ENCODE measurements around the gene PALLD. TPM values are rescaled to one million over a fixed set of nuclear protein-coding genes. Genes with fewer than 3 reads are reported as not detected.

Gene PALLD
- total RNA-seq, 2 experiments from 2014 or later: 0.49 to 0.78 TPM

DNA sequence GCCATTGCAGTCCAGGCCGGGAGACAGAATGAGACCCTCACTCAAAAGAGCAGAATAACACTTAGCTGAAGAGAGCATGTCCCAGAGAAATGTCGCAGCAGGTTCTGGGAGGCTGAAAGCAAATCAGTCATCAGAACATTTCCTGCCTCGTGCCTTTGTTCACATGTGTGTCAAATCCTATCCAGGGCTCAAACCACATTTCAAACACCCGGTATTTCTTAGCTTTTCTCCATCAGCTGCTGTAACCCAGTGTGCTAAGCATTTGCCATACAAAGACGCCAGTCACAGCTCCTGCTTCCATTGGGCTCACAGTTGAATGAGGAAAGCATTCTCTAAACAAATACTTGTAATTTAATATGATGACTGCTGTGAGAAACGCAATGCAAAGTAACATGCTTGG, 6.0 kb downstream of the PALLD start:
- intact Hi-C loops (cut with DNase I, micrococcal nuclease): no loop called here
- H3K27me3 Mint-ChIP-seq: peaks cover 8% of the 10 kb centered on the region
- POLR2A ChIA-PET: interaction anchor here (0.7 kb wide), 1 partner anchor 19 kb away, joined by 3 read pairs; no protein-coding TSS in a partner anchor
- no peak for DNase-seq
- Histone ChIP-seq H3K4me1 (ENCODE audit: insufficient read depth, low read length) (peaks cover 4% of the 10 kb centered on the region), H3K9me3 (ENCODE audit: control insufficient read depth in 1 of 2, insufficient read depth in 1 of 2, low read length in 2 of 2) (no peaks in the 10 kb centered on the region), H3K4me3 (ENCODE audit: low read length) (no peak overlapping the region), H3K36me3 (ENCODE audit: insufficient read depth, low read length) (no peaks in the 10 kb centered on the region), H3K27me3 (ENCODE audit: control insufficient read depth in 1 of 2, insufficient read depth in 2 of 2, low read length in 2 of 2) (no peaks in the 10 kb centered on the region), H3K27ac (ENCODE audit: low read depth in 1 of 2, low read length in 2 of 2) (no peak overlapping the region)
- no peak overlapping the region for H3K4me3 Mint-ChIP-seq
- no peak for ATAC-seq (ENCODE audit: poor library complexity)
- no peaks in the 10 kb centered on the region for H3K36me3 Mint-ChIP-seq (ENCODE audit: low read depth)
- H3K9me3 Mint-ChIP-seq: no peaks in the 10 kb centered on the region
- CTCF ChIA-PET: interaction anchor here (1.3 kb wide), 1 partner anchor 11 kb away, joined by 3 read pairs; no protein-coding TSS in a partner anchor
- peaks cover 7% of the 10 kb centered on the region for H3K4me1 Mint-ChIP-seq (ENCODE audit: low read depth)
- no peak for TF ChIP-seq CTCF (IDR thresholded peaks at IDR 0.05)
- no peak overlapping the region for H3K27ac Mint-ChIP-seq

DNA sequence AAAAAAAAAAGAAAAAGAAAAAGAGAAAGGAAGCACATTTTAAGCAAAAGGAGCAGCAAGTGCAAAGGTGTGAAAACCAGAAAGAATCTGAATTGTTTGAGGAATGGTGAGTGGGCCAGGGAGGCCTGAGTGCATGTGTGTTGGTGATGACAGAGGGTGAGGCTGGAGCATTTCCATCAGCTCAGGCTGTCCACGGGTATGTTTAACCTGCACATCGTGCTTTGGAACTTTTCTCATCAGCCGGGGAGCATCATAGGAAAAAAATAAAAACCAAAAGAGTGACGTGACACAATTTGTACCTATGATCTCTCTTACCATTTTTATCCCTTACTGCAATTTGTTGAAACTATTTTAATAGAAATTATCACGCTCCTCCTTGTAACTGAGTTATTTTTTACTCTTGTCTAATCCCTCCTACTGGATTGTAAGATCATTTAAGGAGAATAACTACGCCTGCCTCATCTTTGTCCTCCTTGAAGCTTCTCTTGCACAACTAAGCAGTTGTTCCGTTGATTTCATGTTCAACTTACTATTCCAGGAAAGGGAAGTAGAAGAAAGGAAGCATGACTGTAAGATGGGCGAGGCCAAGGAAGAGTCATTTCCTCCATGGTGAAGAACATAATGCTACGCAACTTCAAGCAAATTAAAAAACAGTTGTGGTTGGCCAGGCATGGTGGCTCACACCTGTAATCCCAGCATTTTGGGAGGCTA, 7.0 kb downstream of the PALLD start:
- Mint-ChIP-seq H3K27ac (no peak overlapping the region), H3K9me3 (no peaks in the 10 kb centered on the region), H3K27me3 (peaks cover under 1% of the 10 kb centered on the region), H3K4me3 (no peak overlapping the region), H3K4me1 (ENCODE audit: low read depth) (peaks cover 7% of the 10 kb centered on the region), H3K36me3 (ENCODE audit: low read depth) (no peaks in the 10 kb centered on the region)
- Histone ChIP-seq H3K4me1 (ENCODE audit: insufficient read depth, low read length) (peaks cover 4% of the 10 kb centered on the region), H3K27me3 (ENCODE audit: control insufficient read depth in 1 of 2, insufficient read depth in 2 of 2, low read length in 2 of 2) (no peaks in the 10 kb centered on the region), H3K4me3 (ENCODE audit: low read length) (no peak overlapping the region), H3K36me3 (ENCODE audit: insufficient read depth, low read length) (no peaks in the 10 kb centered on the region), H3K9me3 (ENCODE audit: control insufficient read depth in 1 of 2, insufficient read depth in 1 of 2, low read length in 2 of 2) (no peaks in the 10 kb centered on the region), H3K27ac (ENCODE audit: low read depth in 1 of 2, low read length in 2 of 2) (no peak overlapping the region)
- intact Hi-C loops (cut with DNase I, micrococcal nuclease): no loop called here
- ChIA-PET POLR2A (no interaction called here), CTCF (no interaction called here)
- no peak for TF ChIP-seq CTCF (IDR thresholded peaks at IDR 0.05)
- no peak for ATAC-seq (ENCODE audit: poor library complexity)
- DNase-seq: peak in 3 of 14 experiments; percentile 8 to 65 (median 51)

- ATAC-seq (ENCODE audit: poor library complexity) (no peak), DNase-seq (no peak)
- ChIA-PET POLR2A (no interaction called here), CTCF (no interaction called here)
- Mint-ChIP-seq H3K27ac (no peak overlapping the region), H3K36me3 (ENCODE audit: low read depth) (no peaks in the 10 kb centered on the region), H3K4me1 (ENCODE audit: low read depth) (peaks cover 10% of the 10 kb centered on the region), H3K27me3 (no peaks in the 10 kb centered on the region), H3K4me3 (no peak overlapping the region), H3K9me3 (no peaks in the 10 kb centered on the region)
- H3K9me3 ChIP-seq (ENCODE audit: control insufficient read depth in 1 of 2, insufficient read depth in 1 of 2, low read length in 2 of 2): no peaks in the 10 kb centered on the region
- H3K4me3 ChIP-seq (ENCODE audit: low read length): no peak overlapping the region
- peaks cover 4% of the 10 kb centered on the region for H3K4me1 ChIP-seq (ENCODE audit: insufficient read depth, low read length)
- no peak overlapping the region for H3K27ac ChIP-seq (ENCODE audit: low read depth in 1 of 2, low read length in 2 of 2)
- intact Hi-C loops (cut with DNase I, micrococcal nuclease): no loop called here
- H3K27me3 ChIP-seq (ENCODE audit: control insufficient read depth in 1 of 2, insufficient read depth in 2 of 2, low read length in 2 of 2): no peaks in the 10 kb centered on the region
- no peak for TF ChIP-seq CTCF (IDR thresholded peaks at IDR 0.05)
- no peaks in the 10 kb centered on the region for H3K36me3 ChIP-seq (ENCODE audit: insufficient read depth, low read length)
Measured at GRCh38 chr4:168504526-168504925, 7.7 kb downstream of the PALLD start.
